H9 (cell line): ENCODE data around the gene PNPLA2. TPM values are rescaled to one million over a fixed set of nuclear protein-coding genes. Genes with fewer than 3 reads are reported as not detected.

Experiments
- DNase-seq: peaks from one replicate; pipeline ENCODE4 v3.0.0-alpha.2; 2017
- H2AFZ ChIP-seq: one replicate; pipeline ENCODE4 v1.6.1; 2013; ENCODE audit warnings: mild to moderate bottlenecking, low read length, control low read depth, moderate library complexity
- H2AK5ac ChIP-seq: 2 replicates; pipeline ENCODE4 v1.6.1; 2013; ENCODE audit warnings: low read length, control low read depth, mixed read lengths; ENCODE audit not compliant: insufficient read length
- H2BK120ac ChIP-seq: one replicate; pipeline ENCODE4 v1.6.1; 2013; ENCODE audit warnings: low read depth, mild to moderate bottlenecking, low read length, control low read depth, inconsistent platforms; ENCODE audit not compliant: poor library complexity, severe bottlenecking
- H2BK12ac ChIP-seq: 2 replicates; pipeline ENCODE4 v1.6.1; 2013; ENCODE audit warnings: low read length, control low read depth, mixed read lengths, low read depth; ENCODE audit not compliant: insufficient read length
- H2BK15ac ChIP-seq: 2 replicates; pipeline ENCODE4 v1.6.1; 2013; ENCODE audit warnings: low read depth, low read length, control low read depth
- H2BK20ac ChIP-seq: one replicate; pipeline ENCODE4 v1.6.1; 2013; ENCODE audit warnings: low read depth, mild to moderate bottlenecking, low read length, control low read depth, inconsistent platforms; ENCODE audit not compliant: poor library complexity, severe bottlenecking
- H2BK5ac ChIP-seq: 2 replicates; pipeline ENCODE4 v1.6.1; 2013; ENCODE audit warnings: low read length, control low read depth, mixed read lengths; ENCODE audit not compliant: insufficient read length
- H3K14ac ChIP-seq: 2 replicates; pipeline ENCODE4 v1.6.1; 2013; ENCODE audit warnings: low read length, control low read depth; ENCODE audit not compliant: insufficient read depth
- H3K18ac ChIP-seq: 2 replicates; pipeline ENCODE4 v1.6.1; 2013; ENCODE audit warnings: low read depth, mild to moderate bottlenecking, mixed read lengths, low read length, control low read depth; ENCODE audit not compliant: insufficient read length
- H3K23ac ChIP-seq: 2 replicates; pipeline ENCODE4 v1.6.1; 2013; ENCODE audit warnings: low read length, control low read depth, mixed read lengths, low read depth; ENCODE audit not compliant: insufficient read length
- H3K23me2 ChIP-seq: 2 replicates; pipeline ENCODE4 v1.6.1; 2013; ENCODE audit warnings: low read depth, mild to moderate bottlenecking, mixed read lengths, low read length, control low read depth; ENCODE audit not compliant: insufficient read length, poor library complexity, severe bottlenecking
- H3K27ac ChIP-seq: 2 replicates; pipeline ENCODE4 v1.5.1; 2013; ENCODE audit warnings: low read length, control low read depth, mixed read lengths, low read depth; ENCODE audit not compliant: insufficient read length
- H3K27me3 ChIP-seq: 2 replicates; pipeline ENCODE4 v1.6.1; 2013; ENCODE audit warnings: low read length, control low read depth, inconsistent platforms; ENCODE audit not compliant: insufficient read depth
- H3K4ac ChIP-seq: 2 replicates; pipeline ENCODE4 v1.6.1; 2013; ENCODE audit warnings: low read depth, mild to moderate bottlenecking, control low read depth, inconsistent platforms, low read length, moderate library complexity
- H3K4me1 ChIP-seq: 2 replicates; pipeline ENCODE4 v1.6.1; 2013; ENCODE audit warnings: low read length, control low read depth, inconsistent platforms; ENCODE audit not compliant: insufficient read depth
- H3K4me2 ChIP-seq: 2 replicates; pipeline ENCODE4 v1.6.1; 2013; ENCODE audit warnings: low read length, control low read depth, mixed read lengths; ENCODE audit not compliant: insufficient read length, insufficient read depth
- H3K56ac ChIP-seq: 2 replicates; pipeline ENCODE4 v1.6.1; 2013; ENCODE audit warnings: low read depth, mild to moderate bottlenecking, mixed read lengths, low read length, control low read depth; ENCODE audit not compliant: insufficient read length
- H3K79me1 ChIP-seq: 2 replicates; pipeline ENCODE4 v1.6.1; 2013; ENCODE audit warnings: low read depth, mild to moderate bottlenecking, moderate library complexity, low read length, control low read depth, inconsistent platforms; ENCODE audit not compliant: insufficient read depth, poor library complexity, severe bottlenecking
- H3K79me2 ChIP-seq: 2 replicates; pipeline ENCODE4 v1.6.1; 2013; ENCODE audit warnings: low read length, control low read depth, inconsistent platforms; ENCODE audit not compliant: insufficient read depth
- H3K9ac ChIP-seq: 2 replicates; pipeline ENCODE4 v1.6.1; 2013; ENCODE audit warnings: low read length, control low read depth, mixed read lengths; ENCODE audit not compliant: insufficient read length; ENCODE audit errors: extremely low read depth
- H3K9me3 ChIP-seq: one replicate; pipeline ENCODE4 v1.6.1; 2013; ENCODE audit warnings: low read depth, low read length, inconsistent platforms; ENCODE audit not compliant: control insufficient read depth
- H3T11ph ChIP-seq: one replicate; pipeline ENCODE4 v1.6.1; 2013; ENCODE audit warnings: mild to moderate bottlenecking, low read length, control low read depth, inconsistent platforms
- H4K20me1 ChIP-seq: one replicate; pipeline ENCODE4 v1.6.1; 2013; ENCODE audit not compliant: control insufficient read depth, insufficient read length, insufficient read depth
- H4K5ac ChIP-seq: 2 replicates; pipeline ENCODE4 v1.6.1; 2013; ENCODE audit warnings: low read depth, mild to moderate bottlenecking, mixed read lengths, low read length, control low read depth; ENCODE audit not compliant: insufficient read length
- H4K8ac ChIP-seq: replicated peaks from 2 replicates; pipeline ENCODE4 v1.6.1; 2013; ENCODE audit warnings: low read length, control low read depth, mixed read lengths, low read depth; ENCODE audit not compliant: insufficient read length
- H4K91ac ChIP-seq: 2 replicates; pipeline ENCODE4 v1.6.1; 2013; ENCODE audit warnings: low read depth, mild to moderate bottlenecking, moderate library complexity, mixed read lengths, low read length, control low read depth; ENCODE audit not compliant: insufficient read length
- H3K27ac Mint-ChIP-seq, 3 experiments: 2 replicates in 2 of 3; 3 replicates in 1 of 3; pipeline ENCODE4 v1.8.0; 2020 to 2021; ENCODE audit warnings: mixed read lengths in 3 of 3, mild to moderate bottlenecking in 1 of 3, moderate library complexity in 1 of 3
- H3K27me3 Mint-ChIP-seq: 2 replicates; pipeline ENCODE4 v1.8.0; 2021; ENCODE audit warnings: low read depth, mild to moderate bottlenecking, moderate library complexity, mixed read lengths
- H3K36me3 Mint-ChIP-seq, 3 experiments: 2 replicates in 2 of 3; 3 replicates in 1 of 3; pipeline ENCODE4 v1.8.0; 2020 to 2021; ENCODE audit warnings: low read depth in 3 of 3, mixed read lengths in 3 of 3; ENCODE audit not compliant: insufficient read depth in 1 of 3
- H3K4me1 Mint-ChIP-seq, 2 experiments: 2 replicates each; pipeline ENCODE4 v1.8.0; 2020; ENCODE audit warnings: mixed read lengths in 2 of 2
- H3K4me3 Mint-ChIP-seq, 2 experiments: 2 replicates in 1 of 2; 3 replicates in 1 of 2; pipeline ENCODE4 v1.8.0; 2020 to 2021; ENCODE audit warnings: mild to moderate bottlenecking in 2 of 2, mixed read lengths in 2 of 2, moderate library complexity in 1 of 2
- H3K9me3 Mint-ChIP-seq, 2 experiments: 2 replicates in 1 of 2; 3 replicates in 1 of 2; pipeline ENCODE4 v1.8.0; 2020; ENCODE audit warnings: mild to moderate bottlenecking in 2 of 2, mixed read lengths in 2 of 2, moderate library complexity in 1 of 2
- WGBS: extraction: QIAGEN DNeasy Blood & Tissue Kit; methylation state at CpG from one replicate; pipeline ENCODE4 v1.1.7; 2013; ENCODE audit warnings: missing lambda C conversion rate, low lambda C conversion rate, mixed read lengths; ENCODE audit not compliant: insufficient read length; ENCODE audit errors: extremely low coverage; 5-methylcytosine and 5-hydroxymethylcytosine counted together
- total RNA-seq: library from RNA; stranded (reverse); gene quantifications from 2 replicates; pipeline ENCODE4 v1.2.1, GENCODE V29; 2021
- TF ChIP-seq, protein P1 (sequence below): fragments of 200-600 bp; sonication (generic); conservative IDR thresholded peaks from 3 replicates; pipeline ENCODE4 v1.8.0; 2021; ENCODE audit warnings: antibody characterized with exemption, mild to moderate bottlenecking

The PNPLA2 gene
- total RNA-seq, 1 experiment from 2014 or later, result 67.3 TPM

DNA sequence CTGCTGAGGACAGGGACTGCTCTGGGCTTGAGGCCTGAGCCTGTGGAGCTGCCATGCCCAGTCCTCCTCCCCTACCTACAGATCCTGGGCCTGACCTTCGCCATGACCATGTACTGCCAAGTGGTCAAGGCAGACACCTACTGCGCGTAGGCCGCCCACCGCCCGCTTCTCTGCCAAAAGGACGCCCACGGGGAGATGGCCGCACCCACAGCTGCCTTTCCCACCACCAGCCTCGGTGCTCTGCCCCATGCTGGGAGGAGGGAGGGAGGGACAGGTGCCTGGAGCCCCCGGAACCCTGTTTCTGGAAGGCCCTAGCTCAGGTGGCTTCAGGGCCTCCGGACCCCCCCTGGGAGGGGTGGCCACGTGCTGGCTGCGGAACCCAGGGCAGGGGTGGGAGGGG, 47.8 kb downstream of the PNPLA2 start:
- Histone ChIP-seq H3K4me1 (no peaks in the 10 kb centered on the region; the same call in 1 of the 2 replicates), H4K5ac (no peak overlapping the region)

More for the DNA sequence above, 47.8 kb downstream of the PNPLA2 start:
- no peak overlapping the region for H3T11ph ChIP-seq
- H4K20me1 ChIP-seq, result no peaks in the 10 kb centered on the region
- Mint-ChIP-seq H3K27ac (no peak overlapping the region), H3K27me3 (peaks cover 4% of the 10 kb centered on the region), H3K4me3 (no peak overlapping the region), H3K4me1 (peaks cover 22 to 32% of the 10 kb centered on the region in 2 experiments), H3K9me3 (no peaks in the 10 kb centered on the region), H3K36me3 (peaks cover 3 to 20% (median 17%) of the 10 kb centered on the region in 3 experiments; a peak in 5 of 7 replicates)
- DNase-seq, result no peak
- H4K8ac ChIP-seq, result no peak overlapping the region
- no peaks in the 10 kb centered on the region for H3K23me2 ChIP-seq
- H2AFZ ChIP-seq, result no peak overlapping the region
- no peak overlapping the region for H3K4ac ChIP-seq
- H2BK120ac ChIP-seq, result no peak overlapping the region
- H2BK15ac ChIP-seq, result no peak overlapping the region
- H3K23ac ChIP-seq, result no peak overlapping the region
- H3K9ac ChIP-seq, result no peak overlapping the region
- no peak overlapping the region for H3K14ac ChIP-seq
- no peak overlapping the region for H2BK5ac ChIP-seq
- H3K27me3 ChIP-seq, result no peaks in the 10 kb centered on the region
- no peak overlapping the region for H3K27ac ChIP-seq
- no peak overlapping the region for H3K56ac ChIP-seq
- WGBS, result no CpG with 5 or more reads among the region's 14 CpGs
- H4K91ac ChIP-seq, result no peak overlapping the region
- TF ChIP-seq, protein P1, sequence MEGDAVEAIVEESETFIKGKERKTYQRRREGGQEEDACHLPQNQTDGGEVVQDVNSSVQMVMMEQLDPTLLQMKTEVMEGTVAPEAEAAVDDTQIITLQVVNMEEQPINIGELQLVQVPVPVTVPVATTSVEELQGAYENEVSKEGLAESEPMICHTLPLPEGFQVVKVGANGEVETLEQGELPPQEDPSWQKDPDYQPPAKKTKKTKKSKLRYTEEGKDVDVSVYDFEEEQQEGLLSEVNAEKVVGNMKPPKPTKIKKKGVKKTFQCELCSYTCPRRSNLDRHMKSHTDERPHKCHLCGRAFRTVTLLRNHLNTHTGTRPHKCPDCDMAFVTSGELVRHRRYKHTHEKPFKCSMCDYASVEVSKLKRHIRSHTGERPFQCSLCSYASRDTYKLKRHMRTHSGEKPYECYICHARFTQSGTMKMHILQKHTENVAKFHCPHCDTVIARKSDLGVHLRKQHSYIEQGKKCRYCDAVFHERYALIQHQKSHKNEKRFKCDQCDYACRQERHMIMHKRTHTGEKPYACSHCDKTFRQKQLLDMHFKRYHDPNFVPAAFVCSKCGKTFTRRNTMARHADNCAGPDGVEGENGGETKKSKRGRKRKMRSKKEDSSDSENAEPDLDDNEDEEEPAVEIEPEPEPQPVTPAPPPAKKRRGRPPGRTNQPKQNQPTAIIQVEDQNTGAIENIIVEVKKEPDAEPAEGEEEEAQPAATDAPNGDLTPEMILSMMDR, result no peak
- no peaks in the 10 kb centered on the region for H3K79me1 ChIP-seq
- no peak overlapping the region for H2BK20ac ChIP-seq
- no peaks in the 10 kb centered on the region for H3K9me3 ChIP-seq
- no peak overlapping the region for H3K18ac ChIP-seq
- H2BK12ac ChIP-seq, result no peak overlapping the region
- H2AK5ac ChIP-seq, result no peak overlapping the region
- H3K79me2 ChIP-seq, result no peaks in the 10 kb centered on the region
- no peak overlapping the region for H3K4me2 ChIP-seq
